HL-60 (cell line): Measurements from ENCODE around the gene NCOA3.

Source experiments
- DNase-seq, 2 experiments: peaks; one replicate each; pipeline ENCODE4 v3.0.0-alpha.2; 2010 to 2020; ENCODE audit warnings: low read depth in 1 of 2, low spot score in 1 of 2
- H3K27ac ChIP-seq: fragments of 250-450 bp; sonication (Bioruptor Pico); replicated peaks from 2 replicates; pipeline ENCODE4 v1.5.1; 2020; ENCODE audit warnings: mild to moderate bottlenecking, moderate library complexity
- H3K27me3 ChIP-seq: fragments of 250-450 bp; sonication (Bioruptor Pico); 2 replicates; pipeline ENCODE4 v1.5.1; 2021; ENCODE audit warnings: mild to moderate bottlenecking, moderate library complexity; ENCODE audit not compliant: insufficient read depth, poor library complexity, severe bottlenecking
- H3K4me3 ChIP-seq: replicated peaks from 2 replicates; pipeline ENCODE4 v1.5.1; 2011; ENCODE audit warnings: mild to moderate bottlenecking, control low read depth, low read length; ENCODE audit not compliant: insufficient read depth
- GABPA ChIP-seq: IDR thresholded peaks from 2 replicates; pipeline ENCODE4 v1.6.1; 2012; ENCODE audit warnings: low read depth
- POLR2AphosphoS5 ChIP-seq: IDR thresholded peaks from 2 replicates; pipeline ENCODE4 v1.6.1; 2012; ENCODE audit warnings: low read depth
- SPI1 ChIP-seq: IDR thresholded peaks from 2 replicates; pipeline ENCODE4 v1.6.1; 2012; ENCODE audit warnings: low read depth, mild to moderate bottlenecking, borderline replicate concordance
- TF ChIP-seq, protein P1 (sequence below): IDR thresholded peaks from one replicate; pipeline ENCODE4 v1.5.1; 2011; ENCODE audit warnings: low read length, control low read depth, inconsistent platforms; ENCODE audit not compliant: insufficient read depth
- TF ChIP-seq, protein P2 (sequence below): IDR thresholded peaks from 2 replicates; pipeline ENCODE4 v1.6.1; 2012; ENCODE audit warnings: low read depth; ENCODE audit not compliant: insufficient replicate concordance

The NCOA3 gene

DNA sequence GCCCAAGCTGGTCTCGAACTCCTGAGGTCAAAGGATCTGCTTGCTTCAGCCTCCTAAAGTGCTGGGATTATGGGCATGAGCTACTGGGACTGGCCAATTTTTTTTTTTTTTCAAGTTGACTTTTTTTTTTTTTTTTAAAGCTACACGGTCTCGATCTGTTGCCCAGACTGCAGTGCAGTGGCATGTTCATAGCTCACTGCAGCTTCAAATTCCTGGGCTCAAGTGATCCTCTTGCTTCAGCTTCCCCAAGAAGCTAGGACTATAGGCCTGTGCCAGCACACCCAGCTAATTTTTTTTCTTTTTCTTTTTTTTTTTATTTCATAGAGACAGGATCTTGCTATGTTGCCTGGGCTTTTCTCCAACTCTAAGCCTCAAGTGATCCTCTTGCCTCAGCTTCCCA, 59.5 kb downstream of the NCOA3 start:
- H3K27ac ChIP-seq, result no peak overlapping the region
- H3K4me3 ChIP-seq, result no peak overlapping the region
- no peaks in the 10 kb centered on the region for H3K27me3 ChIP-seq
- no peak for DNase-seq
- TF ChIP-seq, protein P1, sequence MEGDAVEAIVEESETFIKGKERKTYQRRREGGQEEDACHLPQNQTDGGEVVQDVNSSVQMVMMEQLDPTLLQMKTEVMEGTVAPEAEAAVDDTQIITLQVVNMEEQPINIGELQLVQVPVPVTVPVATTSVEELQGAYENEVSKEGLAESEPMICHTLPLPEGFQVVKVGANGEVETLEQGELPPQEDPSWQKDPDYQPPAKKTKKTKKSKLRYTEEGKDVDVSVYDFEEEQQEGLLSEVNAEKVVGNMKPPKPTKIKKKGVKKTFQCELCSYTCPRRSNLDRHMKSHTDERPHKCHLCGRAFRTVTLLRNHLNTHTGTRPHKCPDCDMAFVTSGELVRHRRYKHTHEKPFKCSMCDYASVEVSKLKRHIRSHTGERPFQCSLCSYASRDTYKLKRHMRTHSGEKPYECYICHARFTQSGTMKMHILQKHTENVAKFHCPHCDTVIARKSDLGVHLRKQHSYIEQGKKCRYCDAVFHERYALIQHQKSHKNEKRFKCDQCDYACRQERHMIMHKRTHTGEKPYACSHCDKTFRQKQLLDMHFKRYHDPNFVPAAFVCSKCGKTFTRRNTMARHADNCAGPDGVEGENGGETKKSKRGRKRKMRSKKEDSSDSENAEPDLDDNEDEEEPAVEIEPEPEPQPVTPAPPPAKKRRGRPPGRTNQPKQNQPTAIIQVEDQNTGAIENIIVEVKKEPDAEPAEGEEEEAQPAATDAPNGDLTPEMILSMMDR, result no peak
- TF ChIP-seq SPI1 (no peak), POLR2AphosphoS5 (no peak), GABPA (no peak)
- TF ChIP-seq, protein P2, sequence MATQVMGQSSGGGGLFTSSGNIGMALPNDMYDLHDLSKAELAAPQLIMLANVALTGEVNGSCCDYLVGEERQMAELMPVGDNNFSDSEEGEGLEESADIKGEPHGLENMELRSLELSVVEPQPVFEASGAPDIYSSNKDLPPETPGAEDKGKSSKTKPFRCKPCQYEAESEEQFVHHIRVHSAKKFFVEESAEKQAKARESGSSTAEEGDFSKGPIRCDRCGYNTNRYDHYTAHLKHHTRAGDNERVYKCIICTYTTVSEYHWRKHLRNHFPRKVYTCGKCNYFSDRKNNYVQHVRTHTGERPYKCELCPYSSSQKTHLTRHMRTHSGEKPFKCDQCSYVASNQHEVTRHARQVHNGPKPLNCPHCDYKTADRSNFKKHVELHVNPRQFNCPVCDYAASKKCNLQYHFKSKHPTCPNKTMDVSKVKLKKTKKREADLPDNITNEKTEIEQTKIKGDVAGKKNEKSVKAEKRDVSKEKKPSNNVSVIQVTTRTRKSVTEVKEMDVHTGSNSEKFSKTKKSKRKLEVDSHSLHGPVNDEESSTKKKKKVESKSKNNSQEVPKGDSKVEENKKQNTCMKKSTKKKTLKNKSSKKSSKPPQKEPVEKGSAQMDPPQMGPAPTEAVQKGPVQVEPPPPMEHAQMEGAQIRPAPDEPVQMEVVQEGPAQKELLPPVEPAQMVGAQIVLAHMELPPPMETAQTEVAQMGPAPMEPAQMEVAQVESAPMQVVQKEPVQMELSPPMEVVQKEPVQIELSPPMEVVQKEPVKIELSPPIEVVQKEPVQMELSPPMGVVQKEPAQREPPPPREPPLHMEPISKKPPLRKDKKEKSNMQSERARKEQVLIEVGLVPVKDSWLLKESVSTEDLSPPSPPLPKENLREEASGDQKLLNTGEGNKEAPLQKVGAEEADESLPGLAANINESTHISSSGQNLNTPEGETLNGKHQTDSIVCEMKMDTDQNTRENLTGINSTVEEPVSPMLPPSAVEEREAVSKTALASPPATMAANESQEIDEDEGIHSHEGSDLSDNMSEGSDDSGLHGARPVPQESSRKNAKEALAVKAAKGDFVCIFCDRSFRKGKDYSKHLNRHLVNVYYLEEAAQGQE, result no peak

DNA sequence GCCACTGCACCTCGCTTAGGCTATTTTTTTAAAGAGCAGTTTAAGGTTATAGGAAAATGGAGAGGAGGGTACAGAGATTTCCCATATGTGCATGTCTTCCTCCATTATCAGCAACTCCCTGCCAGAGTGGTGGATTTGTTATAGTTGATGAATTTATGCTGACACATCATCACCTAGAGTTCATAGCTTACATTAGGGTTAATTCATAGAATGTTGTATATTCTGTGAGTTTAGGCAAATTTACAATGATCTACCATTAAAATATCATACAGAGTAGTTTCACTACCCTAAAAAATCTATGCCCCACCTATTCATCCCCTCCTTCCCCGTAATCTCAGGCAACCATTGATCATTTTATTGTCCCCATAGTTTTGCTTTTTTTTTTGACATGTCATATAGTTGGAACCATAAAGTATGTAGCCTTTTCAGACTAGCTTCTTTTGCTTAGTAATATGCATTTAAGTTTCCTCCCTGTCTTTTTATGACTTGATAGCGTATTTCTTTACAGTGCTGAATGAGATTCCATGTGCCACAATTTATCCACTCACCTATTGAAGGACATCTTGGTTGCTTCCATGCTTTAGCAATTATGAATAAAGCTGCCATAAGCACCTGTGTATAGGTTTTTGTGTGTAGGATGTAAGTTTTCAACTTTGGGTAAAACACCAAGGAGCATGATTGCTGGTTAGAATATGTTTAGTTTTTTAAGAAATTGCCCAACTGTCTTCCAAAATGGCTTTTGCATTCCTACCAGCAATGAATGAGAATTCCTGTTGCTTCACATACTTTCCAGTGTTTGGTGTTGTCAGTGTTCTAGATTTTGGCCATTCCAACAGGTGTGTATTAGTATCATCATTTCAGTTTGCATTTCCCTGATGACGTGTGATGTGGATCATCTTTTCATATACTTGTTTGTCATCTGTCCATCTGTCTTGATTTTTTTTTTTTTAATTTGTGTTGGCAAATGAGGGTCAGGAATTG, 60.2 kb downstream of the NCOA3 start:
- no peak overlapping the region for H3K27ac ChIP-seq
- TF ChIP-seq POLR2AphosphoS5, result no peak
- TF ChIP-seq, protein P1, result no peak
- no peak for TF ChIP-seq SPI1
- TF ChIP-seq GABPA, result no peak
- TF ChIP-seq, protein P2, result no peak
- DNase-seq, result no peak

DNA sequence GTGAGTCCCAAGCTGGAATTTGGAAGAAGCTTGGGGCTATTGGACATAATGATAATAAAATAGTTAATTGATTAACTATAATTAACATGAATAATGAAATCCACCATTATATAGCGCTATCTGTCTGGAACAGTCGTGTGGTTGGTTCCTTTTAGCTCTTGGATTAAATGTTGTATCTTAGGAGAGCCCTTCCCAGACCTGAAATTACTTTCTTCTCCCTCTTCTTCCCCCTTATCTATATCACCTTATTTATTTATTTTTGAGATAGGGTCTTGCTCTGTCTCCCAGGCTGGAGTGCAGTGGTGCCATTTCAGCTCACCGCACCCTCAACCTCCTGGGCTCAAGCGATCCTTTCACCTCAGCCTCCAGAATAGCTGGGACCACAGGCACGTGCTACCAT, 64.6 kb downstream of the NCOA3 start:
- H3K27ac ChIP-seq, result no peak overlapping the region
- TF ChIP-seq, protein P1, result no peak
- no peak for TF ChIP-seq SPI1
- no peak for TF ChIP-seq POLR2AphosphoS5
- TF ChIP-seq, protein P2, result no peak
- no peak for TF ChIP-seq GABPA
- DNase-seq, result no peak
- no peak overlapping the region for H3K4me3 ChIP-seq
- no peaks in the 10 kb centered on the region for H3K27me3 ChIP-seq

More for the DNA sequence above, 60.2 kb downstream of the NCOA3 start:
- Histone ChIP-seq H3K27me3 (no peaks in the 10 kb centered on the region), H3K4me3 (no peak overlapping the region)
